DND-41 (cell line): Measurements from ENCODE around the gene RADIL.

ENCODE experiments used
- ATAC-seq: fragments of 200-7000 bp; cut with Tn5 transposase; 3 replicates; pipeline ENCODE4 v1.9.1; 2021; ENCODE audit warnings: low read depth; ENCODE audit not compliant: insufficient read depth
- DNase-seq: peaks from one replicate; pipeline ENCODE4 v3.0.0-alpha.2; 2020
- H2AFZ ChIP-seq: 2 replicates; pipeline ENCODE4 v1.6.0; 2012; ENCODE audit warnings: low read depth, low read length
- H3K27ac ChIP-seq: 2 replicates; pipeline ENCODE4 v1.5.1; 2012; ENCODE audit warnings: low read length, inconsistent platforms
- H3K27me3 ChIP-seq: fragments of 200-600 bp; sonication (generic); 2 replicates; pipeline ENCODE4 v1.6.0; 2012; ENCODE audit warnings: low read length, mild to moderate bottlenecking, inconsistent platforms; ENCODE audit not compliant: insufficient read depth, poor library complexity
- H3K36me3 ChIP-seq: 2 replicates; pipeline ENCODE4 v1.5.1; 2012; ENCODE audit warnings: low read length, inconsistent platforms; ENCODE audit not compliant: insufficient read depth
- H3K4me1 ChIP-seq: 2 replicates; pipeline ENCODE4 v1.5.1; 2012; ENCODE audit warnings: mild to moderate bottlenecking, low read length; ENCODE audit not compliant: insufficient read depth
- H3K4me2 ChIP-seq: 2 replicates; pipeline ENCODE4 v1.6.0; 2012; ENCODE audit warnings: mild to moderate bottlenecking, moderate library complexity, low read length, inconsistent platforms; ENCODE audit not compliant: insufficient read depth
- H3K4me3 ChIP-seq, 2 experiments: fragments of 200-600 bp in 1 of 2; shearing (Covaris generic) in 1 of 2; 2 replicates each; pipeline ENCODE4 v1.5.1; 2012 to 2016; ENCODE audit warnings: inconsistent platforms in 2 of 2, low read length in 2 of 2, mild to moderate bottlenecking in 2 of 2, low read depth in 1 of 2, moderate library complexity in 1 of 2
- H3K79me2 ChIP-seq: 2 replicates; pipeline ENCODE4 v1.6.0; 2012; ENCODE audit warnings: low read length, inconsistent platforms; ENCODE audit not compliant: insufficient read depth
- H3K9ac ChIP-seq: 2 replicates; pipeline ENCODE4 v1.6.0; 2012; ENCODE audit warnings: low read depth, mild to moderate bottlenecking, inconsistent platforms, low read length, moderate library complexity
- H3K9me3 ChIP-seq: 2 replicates; pipeline ENCODE4 v1.5.1; 2012; ENCODE audit warnings: low read length, moderate library complexity, mild to moderate bottlenecking, inconsistent platforms; ENCODE audit not compliant: insufficient read depth, severe bottlenecking
- H4K20me1 ChIP-seq: 2 replicates; pipeline ENCODE4 v1.6.0; 2012; ENCODE audit warnings: low read length; ENCODE audit not compliant: insufficient read depth
- EZH2 ChIP-seq: IDR thresholded peaks from 3 replicates; pipeline ENCODE4 v1.6.1; 2012; ENCODE audit warnings: borderline replicate concordance, low read depth, mild to moderate bottlenecking, moderate library complexity, low read length, inconsistent platforms; ENCODE audit not compliant: severe bottlenecking
- TF ChIP-seq, protein P1 (sequence below): IDR thresholded peaks from 2 replicates; pipeline ENCODE4 v1.5.1; 2012; ENCODE audit warnings: borderline replicate concordance, low read length, moderate library complexity, mild to moderate bottlenecking; ENCODE audit not compliant: poor library complexity, severe bottlenecking; ENCODE audit errors: extremely low read depth

Gene RADIL

GRCh38 chr7:4762121-4763055, 121.1 kb downstream of the RADIL start:
- H3K27me3 ChIP-seq, result no peaks in the 10 kb centered on the region
- DNase-seq, result no peak
- H3K27ac ChIP-seq, result no peak overlapping the region
- peaks cover 85% of the 10 kb centered on the region for H3K36me3 ChIP-seq
- no peak overlapping the region for H3K9ac ChIP-seq
- no peaks in the 10 kb centered on the region for H3K79me2 ChIP-seq
- no peaks in the 10 kb centered on the region for H3K9me3 ChIP-seq
- H3K4me1 ChIP-seq, result no peaks in the 10 kb centered on the region
- H3K4me3 ChIP-seq, result no peak overlapping the region
- TF ChIP-seq, protein P1, sequence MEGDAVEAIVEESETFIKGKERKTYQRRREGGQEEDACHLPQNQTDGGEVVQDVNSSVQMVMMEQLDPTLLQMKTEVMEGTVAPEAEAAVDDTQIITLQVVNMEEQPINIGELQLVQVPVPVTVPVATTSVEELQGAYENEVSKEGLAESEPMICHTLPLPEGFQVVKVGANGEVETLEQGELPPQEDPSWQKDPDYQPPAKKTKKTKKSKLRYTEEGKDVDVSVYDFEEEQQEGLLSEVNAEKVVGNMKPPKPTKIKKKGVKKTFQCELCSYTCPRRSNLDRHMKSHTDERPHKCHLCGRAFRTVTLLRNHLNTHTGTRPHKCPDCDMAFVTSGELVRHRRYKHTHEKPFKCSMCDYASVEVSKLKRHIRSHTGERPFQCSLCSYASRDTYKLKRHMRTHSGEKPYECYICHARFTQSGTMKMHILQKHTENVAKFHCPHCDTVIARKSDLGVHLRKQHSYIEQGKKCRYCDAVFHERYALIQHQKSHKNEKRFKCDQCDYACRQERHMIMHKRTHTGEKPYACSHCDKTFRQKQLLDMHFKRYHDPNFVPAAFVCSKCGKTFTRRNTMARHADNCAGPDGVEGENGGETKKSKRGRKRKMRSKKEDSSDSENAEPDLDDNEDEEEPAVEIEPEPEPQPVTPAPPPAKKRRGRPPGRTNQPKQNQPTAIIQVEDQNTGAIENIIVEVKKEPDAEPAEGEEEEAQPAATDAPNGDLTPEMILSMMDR, result no peak
- TF ChIP-seq EZH2, result no peak
- H3K4me2 ChIP-seq, result no peak overlapping the region
- H4K20me1 ChIP-seq, result peaks cover 31% of the 10 kb centered on the region
- H2AFZ ChIP-seq, result no peak overlapping the region
- no peak for ATAC-seq

DNA sequence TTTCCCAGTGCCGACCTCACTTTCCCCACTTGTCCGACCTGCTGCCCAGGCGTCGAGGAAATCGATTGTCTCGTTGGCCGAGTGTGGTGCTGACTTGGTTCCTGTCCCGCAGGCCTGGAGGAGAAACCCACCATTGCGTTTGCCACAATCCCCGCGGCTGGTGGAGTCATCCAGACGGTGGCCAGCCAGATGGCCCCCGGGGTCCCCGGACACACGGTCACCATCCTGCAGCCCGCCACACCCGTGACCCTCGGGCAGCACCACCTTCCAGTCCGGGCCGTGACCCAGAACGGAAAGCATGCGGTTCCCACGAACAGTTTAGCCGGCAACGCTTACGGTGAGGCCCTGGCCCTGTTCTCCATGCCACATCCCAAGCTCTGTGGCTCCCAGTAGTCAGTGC, 122.6 kb downstream of the RADIL start:
- H3K4me3 ChIP-seq, result no peak overlapping the region
- no peak overlapping the region for H3K27ac ChIP-seq
- ATAC-seq (no peak), DNase-seq (no peak)
- peaks cover 27% of the 10 kb centered on the region for H4K20me1 ChIP-seq
- no peak overlapping the region for H3K9ac ChIP-seq
- no peak overlapping the region for H3K4me2 ChIP-seq
- no peaks in the 10 kb centered on the region for H3K27me3 ChIP-seq
- H3K4me1 ChIP-seq, result no peaks in the 10 kb centered on the region
- peaks cover 92% of the 10 kb centered on the region for H3K36me3 ChIP-seq
- no peaks in the 10 kb centered on the region for H3K9me3 ChIP-seq
- TF ChIP-seq, protein P1, result no peak
- no peak for TF ChIP-seq EZH2
- no peak overlapping the region for H2AFZ ChIP-seq
- no peaks in the 10 kb centered on the region for H3K79me2 ChIP-seq

GRCh38 chr7:4759211-4759610, 124.3 kb downstream of the RADIL start:
- no peaks in the 10 kb centered on the region for H3K9me3 ChIP-seq
- H3K4me1 ChIP-seq, result no peaks in the 10 kb centered on the region
- no peak overlapping the region for H3K27ac ChIP-seq
- ATAC-seq (no peak), DNase-seq (no peak)
- H3K36me3 ChIP-seq, result peaks cover 93% of the 10 kb centered on the region
- H3K27me3 ChIP-seq, result no peaks in the 10 kb centered on the region
- no peak overlapping the region for H3K4me2 ChIP-seq
- no peak overlapping the region for H3K9ac ChIP-seq
- no peak overlapping the region for H2AFZ ChIP-seq
- H3K4me3 ChIP-seq, result no peak overlapping the region
- no peaks in the 10 kb centered on the region for H3K79me2 ChIP-seq
- TF ChIP-seq, protein P1, result no peak
- no peak for TF ChIP-seq EZH2
- H4K20me1 ChIP-seq, result peaks cover 17% of the 10 kb centered on the region
